HEK293 (cell line): ENCODE results near the gene C16orf46.

Experiments
- ZBTB8A ChIP-seq: fragments of 450-650 bp; formaldehyde crosslinking; IDR thresholded peaks from 2 replicates; pipeline ENCODE4 v1.5.1; 2016; ENCODE audit warnings: missing biosample characterization, missing genetic modification characterization
- ZNF121 ChIP-seq: fragments of 450-650 bp; formaldehyde crosslinking; IDR thresholded peaks from 2 replicates; pipeline ENCODE4 v1.5.1; 2016; ENCODE audit warnings: missing biosample characterization, missing genetic modification characterization
- ZNF169 ChIP-seq: fragments of 450-650 bp; formaldehyde crosslinking; IDR thresholded peaks from 2 replicates; pipeline ENCODE4 v1.5.1; 2016; ENCODE audit warnings: missing biosample characterization, missing genetic modification characterization
- ZNF311 ChIP-seq: fragments of 450-650 bp; formaldehyde crosslinking; IDR thresholded peaks from 2 replicates; pipeline ENCODE4 v1.5.1; 2017; ENCODE audit warnings: missing biosample characterization, missing genetic modification characterization, borderline replicate concordance
- ZNF596 ChIP-seq: fragments of 450-650 bp; IDR thresholded peaks from 2 replicates; pipeline ENCODE4 v1.5.0; 2018; ENCODE audit warnings: missing biosample characterization, mild to moderate bottlenecking, missing genetic modification characterization, moderate library complexity
- TF ChIP-seq, protein P1 (sequence below): fragments of 450-650 bp; formaldehyde crosslinking; conservative IDR thresholded peaks from 2 replicates; pipeline ENCODE4 v1.5.1; 2016; ENCODE audit warnings: low read depth, missing biosample characterization, missing genetic modification characterization
- TF ChIP-seq, protein P2 (sequence below): fragments of 450-650 bp; formaldehyde crosslinking; IDR thresholded peaks from 2 replicates; pipeline ENCODE4 v1.5.1; 2016; ENCODE audit warnings: missing biosample characterization, missing genetic modification characterization, borderline replicate concordance
- TF ChIP-seq, protein P3 (sequence below): fragments of 450-650 bp; formaldehyde crosslinking; IDR thresholded peaks from 2 replicates; pipeline ENCODE4 v1.5.1; 2016; ENCODE audit warnings: missing biosample characterization, missing genetic modification characterization

DNA sequence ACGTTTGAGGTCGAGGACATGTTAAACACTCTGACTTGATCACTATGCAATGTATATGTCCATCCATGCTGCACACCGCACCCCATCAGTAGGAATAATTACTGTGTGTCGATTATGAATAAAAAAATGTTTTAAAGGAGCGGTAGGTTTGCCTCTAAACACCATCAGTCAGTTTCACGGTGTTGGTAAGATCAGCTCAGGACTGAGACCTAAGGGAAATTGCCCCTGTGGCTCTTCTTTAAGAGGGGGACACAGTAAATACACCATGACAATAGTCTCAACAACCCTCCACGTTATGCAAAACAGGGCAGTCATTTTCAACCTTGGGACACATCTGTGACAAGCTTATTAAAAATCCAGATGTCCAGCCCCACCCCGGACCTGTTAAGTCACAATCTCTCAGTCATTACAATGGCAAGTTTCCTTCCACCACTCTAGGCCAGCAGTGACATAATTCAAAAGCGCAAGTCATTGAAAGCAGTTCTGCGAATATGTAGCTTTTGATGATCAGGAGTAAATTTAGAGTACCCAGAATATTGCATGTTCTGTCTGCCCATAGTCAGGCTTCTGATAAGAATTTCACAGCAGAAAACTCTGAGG is 40.2 kb downstream of the C16orf46 start:
- TF ChIP-seq, protein P1, sequence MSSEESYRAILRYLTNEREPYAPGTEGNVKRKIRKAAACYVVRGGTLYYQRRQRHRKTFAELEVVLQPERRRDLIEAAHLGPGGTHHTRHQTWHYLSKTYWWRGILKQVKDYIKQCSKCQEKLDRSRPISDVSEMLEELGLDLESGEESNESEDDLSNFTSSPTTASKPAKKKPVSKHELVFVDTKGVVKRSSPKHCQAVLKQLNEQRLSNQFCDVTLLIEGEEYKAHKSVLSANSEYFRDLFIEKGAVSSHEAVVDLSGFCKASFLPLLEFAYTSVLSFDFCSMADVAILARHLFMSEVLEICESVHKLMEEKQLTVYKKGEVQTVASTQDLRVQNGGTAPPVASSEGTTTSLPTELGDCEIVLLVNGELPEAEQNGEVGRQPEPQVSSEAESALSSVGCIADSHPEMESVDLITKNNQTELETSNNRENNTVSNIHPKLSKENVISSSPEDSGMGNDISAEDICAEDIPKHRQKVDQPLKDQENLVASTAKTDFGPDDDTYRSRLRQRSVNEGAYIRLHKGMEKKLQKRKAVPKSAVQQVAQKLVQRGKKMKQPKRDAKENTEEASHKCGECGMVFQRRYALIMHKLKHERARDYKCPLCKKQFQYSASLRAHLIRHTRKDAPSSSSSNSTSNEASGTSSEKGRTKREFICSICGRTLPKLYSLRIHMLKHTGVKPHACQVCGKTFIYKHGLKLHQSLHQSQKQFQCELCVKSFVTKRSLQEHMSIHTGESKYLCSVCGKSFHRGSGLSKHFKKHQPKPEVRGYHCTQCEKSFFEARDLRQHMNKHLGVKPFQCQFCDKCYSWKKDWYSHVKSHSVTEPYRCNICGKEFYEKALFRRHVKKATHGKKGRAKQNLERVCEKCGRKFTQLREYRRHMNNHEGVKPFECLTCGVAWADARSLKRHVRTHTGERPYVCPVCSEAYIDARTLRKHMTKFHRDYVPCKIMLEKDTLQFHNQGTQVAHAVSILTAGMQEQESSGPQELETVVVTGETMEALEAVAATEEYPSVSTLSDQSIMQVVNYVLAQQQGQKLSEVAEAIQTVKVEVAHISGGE (tag by site-specific recombination): no peak
- TF ChIP-seq, protein P2, sequence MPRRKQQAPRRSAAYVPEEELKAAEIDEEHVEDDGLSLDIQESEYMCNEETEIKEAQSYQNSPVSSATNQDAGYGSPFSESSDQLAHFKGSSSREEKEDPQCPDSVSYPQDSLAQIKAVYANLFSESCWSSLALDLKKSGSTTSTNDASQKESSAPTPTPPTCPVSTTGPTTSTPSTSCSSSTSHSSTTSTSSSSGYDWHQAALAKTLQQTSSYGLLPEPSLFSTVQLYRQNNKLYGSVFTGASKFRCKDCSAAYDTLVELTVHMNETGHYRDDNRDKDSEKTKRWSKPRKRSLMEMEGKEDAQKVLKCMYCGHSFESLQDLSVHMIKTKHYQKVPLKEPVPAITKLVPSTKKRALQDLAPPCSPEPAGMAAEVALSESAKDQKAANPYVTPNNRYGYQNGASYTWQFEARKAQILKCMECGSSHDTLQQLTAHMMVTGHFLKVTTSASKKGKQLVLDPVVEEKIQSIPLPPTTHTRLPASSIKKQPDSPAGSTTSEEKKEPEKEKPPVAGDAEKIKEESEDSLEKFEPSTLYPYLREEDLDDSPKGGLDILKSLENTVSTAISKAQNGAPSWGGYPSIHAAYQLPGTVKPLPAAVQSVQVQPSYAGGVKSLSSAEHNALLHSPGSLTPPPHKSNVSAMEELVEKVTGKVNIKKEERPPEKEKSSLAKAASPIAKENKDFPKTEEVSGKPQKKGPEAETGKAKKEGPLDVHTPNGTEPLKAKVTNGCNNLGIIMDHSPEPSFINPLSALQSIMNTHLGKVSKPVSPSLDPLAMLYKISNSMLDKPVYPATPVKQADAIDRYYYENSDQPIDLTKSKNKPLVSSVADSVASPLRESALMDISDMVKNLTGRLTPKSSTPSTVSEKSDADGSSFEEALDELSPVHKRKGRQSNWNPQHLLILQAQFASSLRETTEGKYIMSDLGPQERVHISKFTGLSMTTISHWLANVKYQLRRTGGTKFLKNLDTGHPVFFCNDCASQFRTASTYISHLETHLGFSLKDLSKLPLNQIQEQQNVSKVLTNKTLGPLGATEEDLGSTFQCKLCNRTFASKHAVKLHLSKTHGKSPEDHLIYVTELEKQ (tag by site-specific recombination): no peak
- no peak for TF ChIP-seq ZNF121 (tag by site-specific recombination)
- no peak for TF ChIP-seq ZBTB8A (tag by site-specific recombination)
- TF ChIP-seq, protein P3, sequence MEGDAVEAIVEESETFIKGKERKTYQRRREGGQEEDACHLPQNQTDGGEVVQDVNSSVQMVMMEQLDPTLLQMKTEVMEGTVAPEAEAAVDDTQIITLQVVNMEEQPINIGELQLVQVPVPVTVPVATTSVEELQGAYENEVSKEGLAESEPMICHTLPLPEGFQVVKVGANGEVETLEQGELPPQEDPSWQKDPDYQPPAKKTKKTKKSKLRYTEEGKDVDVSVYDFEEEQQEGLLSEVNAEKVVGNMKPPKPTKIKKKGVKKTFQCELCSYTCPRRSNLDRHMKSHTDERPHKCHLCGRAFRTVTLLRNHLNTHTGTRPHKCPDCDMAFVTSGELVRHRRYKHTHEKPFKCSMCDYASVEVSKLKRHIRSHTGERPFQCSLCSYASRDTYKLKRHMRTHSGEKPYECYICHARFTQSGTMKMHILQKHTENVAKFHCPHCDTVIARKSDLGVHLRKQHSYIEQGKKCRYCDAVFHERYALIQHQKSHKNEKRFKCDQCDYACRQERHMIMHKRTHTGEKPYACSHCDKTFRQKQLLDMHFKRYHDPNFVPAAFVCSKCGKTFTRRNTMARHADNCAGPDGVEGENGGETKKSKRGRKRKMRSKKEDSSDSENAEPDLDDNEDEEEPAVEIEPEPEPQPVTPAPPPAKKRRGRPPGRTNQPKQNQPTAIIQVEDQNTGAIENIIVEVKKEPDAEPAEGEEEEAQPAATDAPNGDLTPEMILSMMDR: no peak
- no peak for TF ChIP-seq ZNF596
- no peak for TF ChIP-seq ZNF311 (tag by site-specific recombination)
- no peak for TF ChIP-seq ZNF169
